ENCODE results near the gene EPN1.
"Not testable (repeated sequence)": the region's sequence is repeated elsewhere in the genome, so short reads cannot be mapped to it uniquely, and the experiment has no call there.

DNA sequence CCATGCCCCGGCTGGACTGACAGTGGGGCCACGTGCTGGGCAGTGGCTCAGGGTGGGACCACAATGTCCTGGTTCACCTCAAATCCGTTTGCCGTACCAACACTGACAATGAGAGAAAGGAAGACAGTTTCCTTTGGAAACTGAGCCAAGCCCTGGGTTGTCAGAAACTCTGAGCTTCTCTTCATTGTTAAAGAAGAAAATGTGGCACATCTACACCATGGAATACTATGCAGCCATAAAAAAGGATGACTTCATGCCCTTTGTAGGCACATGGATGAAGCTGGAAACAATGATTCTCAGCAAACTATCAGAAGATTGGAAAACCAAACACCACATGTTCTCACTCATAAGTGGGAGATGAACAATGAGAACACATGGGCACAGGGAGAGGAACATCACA, 81.8 kb downstream of the EPN1 start:
- TF ChIP-seq, protein P1, sequence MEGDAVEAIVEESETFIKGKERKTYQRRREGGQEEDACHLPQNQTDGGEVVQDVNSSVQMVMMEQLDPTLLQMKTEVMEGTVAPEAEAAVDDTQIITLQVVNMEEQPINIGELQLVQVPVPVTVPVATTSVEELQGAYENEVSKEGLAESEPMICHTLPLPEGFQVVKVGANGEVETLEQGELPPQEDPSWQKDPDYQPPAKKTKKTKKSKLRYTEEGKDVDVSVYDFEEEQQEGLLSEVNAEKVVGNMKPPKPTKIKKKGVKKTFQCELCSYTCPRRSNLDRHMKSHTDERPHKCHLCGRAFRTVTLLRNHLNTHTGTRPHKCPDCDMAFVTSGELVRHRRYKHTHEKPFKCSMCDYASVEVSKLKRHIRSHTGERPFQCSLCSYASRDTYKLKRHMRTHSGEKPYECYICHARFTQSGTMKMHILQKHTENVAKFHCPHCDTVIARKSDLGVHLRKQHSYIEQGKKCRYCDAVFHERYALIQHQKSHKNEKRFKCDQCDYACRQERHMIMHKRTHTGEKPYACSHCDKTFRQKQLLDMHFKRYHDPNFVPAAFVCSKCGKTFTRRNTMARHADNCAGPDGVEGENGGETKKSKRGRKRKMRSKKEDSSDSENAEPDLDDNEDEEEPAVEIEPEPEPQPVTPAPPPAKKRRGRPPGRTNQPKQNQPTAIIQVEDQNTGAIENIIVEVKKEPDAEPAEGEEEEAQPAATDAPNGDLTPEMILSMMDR (IDR thresholded peaks at IDR 0.05 in 4 of 5, conservative IDR thresholded peaks at IDR 0.05 in 1 of 5), result not testable (repeated sequence)
- not testable (repeated sequence) for TF ChIP-seq POLR2A (IDR thresholded peaks at IDR 0.05)

All from gastrocnemius medialis (tissue), 4 donors.